ENCODE measurements around the gene CPNE4. TPM values are rescaled to one million over a fixed set of nuclear protein-coding genes. Genes with fewer than 3 reads are reported as not detected.
"Not testable (repeated sequence)": the region's sequence is repeated elsewhere in the genome, so short reads cannot be mapped to it uniquely, and the experiment has no call there.

The CPNE4 gene
- total RNA-seq, 2 donors from 2014 or later, result 1.2 to 7.6 TPM

- DNase-seq (no peak), ATAC-seq (no peak)
- intact Hi-C loops (cut with DNase I), result no loop called here
Observed at GRCh38 chr3:131976448-131976847, 58.4 kb downstream of the CPNE4 start.

GRCh38 chr3:131975047-131975446 is 59.8 kb downstream of the CPNE4 start:
- intact Hi-C loops (cut with DNase I), result no loop called here
- ATAC-seq (no peak), DNase-seq (no peak)

GRCh38 chr3:131973731-131974130 is 61.1 kb downstream of the CPNE4 start:
- no peak for DNase-seq

GRCh38 chr3:131972550-131972949 is 62.3 kb downstream of the CPNE4 start:
- intact Hi-C loops (cut with DNase I), result no loop called here
- no peak for DNase-seq
- peak in 1 of 2 donors; percentile 30 for ATAC-seq

More at GRCh38 chr3:131973731-131974130, 61.1 kb downstream of the CPNE4 start:
- intact Hi-C loops (cut with DNase I), result no loop called here
- no peak for ATAC-seq

GRCh38 chr3:131972091-131972490 is 62.7 kb downstream of the CPNE4 start:
- ATAC-seq, result peak in 1 of 2 donors; percentile 69
- intact Hi-C loops (cut with DNase I), result no loop called here
- no peak for DNase-seq

- intact Hi-C loops (cut with DNase I); DNase-seq: not testable (repeated sequence)
Observed at GRCh38 chr3:131963442-131963841, 71.4 kb downstream of the CPNE4 start.

GRCh38 chr3:131962982-131963381 is 71.8 kb downstream of the CPNE4 start:
- ATAC-seq, result no peak
- intact Hi-C loops (cut with DNase I), result no loop called here
- DNase-seq, result no peak

More at GRCh38 chr3:131963442-131963841, 71.4 kb downstream of the CPNE4 start:
- not testable (repeated sequence) for ATAC-seq

GRCh38 chr3:131960324-131960723 is 74.5 kb downstream of the CPNE4 start:
- DNase-seq, result no peak
- ATAC-seq, result peak in 1 of 2 donors; percentile 75
- intact Hi-C loops (cut with DNase I), result no loop called here

- DNase-seq (no peak), ATAC-seq (no peak)
- intact Hi-C loops (cut with DNase I), result no loop called here
Observed at GRCh38 chr3:131957980-131958379, 76.8 kb downstream of the CPNE4 start.

GRCh38 chr3:131957511-131957910 is 77.3 kb downstream of the CPNE4 start:
- intact Hi-C loops (cut with DNase I), result no loop called here
- no peak for ATAC-seq
- no peak for DNase-seq

GRCh38 chr3:131948806-131949205 is 86.0 kb downstream of the CPNE4 start:
- DNase-seq (no peak), ATAC-seq (no peak)
- intact Hi-C loops (cut with DNase I), result no loop called here

GRCh38 chr3:131944676-131945075 is 90.1 kb downstream of the CPNE4 start:
- DNase-seq (no peak), ATAC-seq (no peak)
- intact Hi-C loops (cut with DNase I), result no loop called here

GRCh38 chr3:131933665-131934064 is 101.1 kb downstream of the CPNE4 start:
- DNase-seq, result no peak
- intact Hi-C loops (cut with DNase I), result no loop called here
- no peak for ATAC-seq

- intact Hi-C loops (cut with DNase I), result no loop called here
- no peak for ATAC-seq
Observed at GRCh38 chr3:131928593-131928992, 106.2 kb downstream of the CPNE4 start.

GRCh38 chr3:131925571-131925970 is 109.2 kb downstream of the CPNE4 start:
- no peak for DNase-seq
- no peak for ATAC-seq
- intact Hi-C loops (cut with DNase I), result no loop called here

More at GRCh38 chr3:131928593-131928992, 106.2 kb downstream of the CPNE4 start:
- DNase-seq, result no peak

GRCh38 chr3:131922356-131922755 is 112.5 kb downstream of the CPNE4 start:
- DNase-seq, result no peak
- ATAC-seq, result no peak
- intact Hi-C loops (cut with DNase I), result no loop called here

- intact Hi-C loops (cut with DNase I), result no loop called here
- no peak for ATAC-seq
Observed at GRCh38 chr3:131917006-131917405, 117.8 kb downstream of the CPNE4 start.

GRCh38 chr3:131914090-131914691 is 120.6 kb downstream of the CPNE4 start:
- intact Hi-C loops (cut with DNase I), result no loop called here
- no peak for ATAC-seq

More at GRCh38 chr3:131917006-131917405, 117.8 kb downstream of the CPNE4 start:
- no peak for DNase-seq

GRCh38 chr3:131912255-131912654 is 122.6 kb downstream of the CPNE4 start:
- ATAC-seq (no peak), DNase-seq (no peak)
- intact Hi-C loops (cut with DNase I), result no loop called here

More at GRCh38 chr3:131914090-131914691, 120.6 kb downstream of the CPNE4 start:
- DNase-seq, result no peak

GRCh38 chr3:131907796-131908195 is 127.0 kb downstream of the CPNE4 start:
- intact Hi-C loops (cut with DNase I), result no loop called here
- DNase-seq (no peak), ATAC-seq (no peak)

GRCh38 chr3:131903988-131904415 is 130.8 kb downstream of the CPNE4 start:
- intact Hi-C loops (cut with DNase I), result no loop called here
- DNase-seq (no peak), ATAC-seq (peak in 1 of 2 donors; percentile 57)
